BJ (cell line): ENCODE results near the gene GABRA5. TPM values are rescaled to one million over a fixed set of nuclear protein-coding genes. Genes with fewer than 3 reads are reported as not detected.
A peak's percentile ranks its signal among the peaks of the same experiment; 100 is the strongest.

Source experiments
- CTCF ChIA-PET: fragments of 350-600 bp; formaldehyde crosslinking; extraction: SDS; loops from one replicate; lab custom pipeline; 2021; ENCODE audit warnings: antibody characterized with exemption, inconsistent platforms; lab: Yijun Ruan, JAX
- POLR2A ChIA-PET: fragments of 300-600 bp; sonication (Branson Sonifier 250); formaldehyde crosslinking; extraction: SDS; loops from one replicate; lab custom pipeline; 2021; ENCODE audit warnings: antibody characterized with exemption; lab: Charles Lee
- DNase-seq: peaks from one replicate; pipeline ENCODE4 v3.0.0-alpha.2; 2011; ENCODE audit warnings: low read depth
- H3K27me3 ChIP-seq: 2 replicates; pipeline ENCODE4 v1.6.0; 2011; ENCODE audit warnings: low read length; ENCODE audit not compliant: control insufficient read depth, insufficient read depth
- H3K36me3 ChIP-seq: 2 replicates; pipeline ENCODE4 v1.5.1; 2011; ENCODE audit warnings: low read length; ENCODE audit not compliant: control insufficient read depth, insufficient read depth
- H3K4me3 ChIP-seq: 2 replicates; pipeline ENCODE4 v1.5.1; 2011; ENCODE audit warnings: low read depth, mild to moderate bottlenecking, control low read depth, low read length
- polyA plus RNA-seq: library from polyadenylated mRNA; depleted of rRNA; stranded (reverse); fragments of >200 nt; gene quantifications from 2 replicates; pipeline ENCODE4 v1.2.3, GENCODE V29; 2011
- TF ChIP-seq, protein P1 (sequence below): IDR thresholded peaks from 2 replicates; pipeline ENCODE4 v1.5.1; 2011; ENCODE audit warnings: low read depth, mild to moderate bottlenecking, control low read depth, inconsistent platforms, low read length, moderate library complexity; ENCODE audit not compliant: insufficient read depth

Gene GABRA5
- polyA plus RNA-seq, 1 experiment: 0.40 TPM

DNA sequence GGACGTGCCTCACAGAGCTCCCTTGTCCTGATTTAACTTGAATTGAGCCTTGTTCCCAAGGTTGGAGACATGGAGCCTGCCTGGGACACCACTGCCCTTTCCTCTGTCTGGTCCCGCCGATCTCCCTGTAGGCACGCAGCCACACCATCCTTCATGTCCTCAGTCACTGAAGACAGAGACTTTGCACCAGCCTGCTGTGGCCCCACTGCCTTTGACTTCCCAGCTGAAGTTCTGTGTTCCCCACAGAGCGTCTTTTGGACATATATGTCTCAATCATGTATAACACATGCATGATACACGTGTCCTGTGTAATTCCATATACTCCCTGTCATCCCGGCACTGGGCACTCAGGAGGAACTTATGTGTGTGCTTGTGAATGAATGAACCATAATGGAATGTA, 23.6 kb downstream of the GABRA5 start:
- CTCF ChIA-PET: interaction anchor here (1.0 to 1.6 kb wide), 5 partner anchors 8 to 1421 kb away, joined by 3 to 6 read pairs (median 3); no protein-coding TSS in a partner anchor

DNA sequence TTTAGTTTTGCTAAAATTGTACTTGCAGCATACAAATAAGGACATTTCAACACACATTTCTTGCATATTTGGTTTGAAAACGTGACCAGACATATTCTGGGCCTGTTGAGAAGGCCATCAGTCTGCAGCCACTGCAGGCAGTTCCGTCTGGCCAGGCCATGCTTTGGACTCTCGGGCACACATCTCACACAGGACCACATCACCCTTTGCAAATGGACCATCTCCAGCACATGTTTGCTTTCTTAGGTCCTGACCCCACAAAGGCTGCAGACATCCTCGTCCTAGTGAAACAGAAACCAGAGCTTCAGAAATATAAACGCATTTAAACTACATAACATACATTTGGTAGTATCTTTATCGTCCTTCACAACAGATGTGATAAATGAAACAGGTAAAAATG, 24.1 kb downstream of the GABRA5 start:
- Histone ChIP-seq H3K36me3 (no peaks in the 10 kb centered on the region), H3K4me3 (no peak overlapping the region), H3K27me3 (no peaks in the 10 kb centered on the region)
- no peak for DNase-seq
- POLR2A ChIA-PET: no interaction called here
- TF ChIP-seq, protein P1, sequence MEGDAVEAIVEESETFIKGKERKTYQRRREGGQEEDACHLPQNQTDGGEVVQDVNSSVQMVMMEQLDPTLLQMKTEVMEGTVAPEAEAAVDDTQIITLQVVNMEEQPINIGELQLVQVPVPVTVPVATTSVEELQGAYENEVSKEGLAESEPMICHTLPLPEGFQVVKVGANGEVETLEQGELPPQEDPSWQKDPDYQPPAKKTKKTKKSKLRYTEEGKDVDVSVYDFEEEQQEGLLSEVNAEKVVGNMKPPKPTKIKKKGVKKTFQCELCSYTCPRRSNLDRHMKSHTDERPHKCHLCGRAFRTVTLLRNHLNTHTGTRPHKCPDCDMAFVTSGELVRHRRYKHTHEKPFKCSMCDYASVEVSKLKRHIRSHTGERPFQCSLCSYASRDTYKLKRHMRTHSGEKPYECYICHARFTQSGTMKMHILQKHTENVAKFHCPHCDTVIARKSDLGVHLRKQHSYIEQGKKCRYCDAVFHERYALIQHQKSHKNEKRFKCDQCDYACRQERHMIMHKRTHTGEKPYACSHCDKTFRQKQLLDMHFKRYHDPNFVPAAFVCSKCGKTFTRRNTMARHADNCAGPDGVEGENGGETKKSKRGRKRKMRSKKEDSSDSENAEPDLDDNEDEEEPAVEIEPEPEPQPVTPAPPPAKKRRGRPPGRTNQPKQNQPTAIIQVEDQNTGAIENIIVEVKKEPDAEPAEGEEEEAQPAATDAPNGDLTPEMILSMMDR: no peak
- CTCF ChIA-PET: interaction anchor here (0.6 to 1.6 kb wide), 9 partner anchors 8 to 1903 kb away, joined by 3 to 6 read pairs (median 3); no protein-coding TSS in a partner anchor

More for the DNA sequence above, 23.6 kb downstream of the GABRA5 start:
- POLR2A ChIA-PET: no interaction called here
- no peaks in the 10 kb centered on the region for H3K36me3 ChIP-seq
- TF ChIP-seq, protein P1: no peak
- H3K27me3 ChIP-seq: no peaks in the 10 kb centered on the region
- H3K4me3 ChIP-seq: no peak overlapping the region
- no peak for DNase-seq

DNA sequence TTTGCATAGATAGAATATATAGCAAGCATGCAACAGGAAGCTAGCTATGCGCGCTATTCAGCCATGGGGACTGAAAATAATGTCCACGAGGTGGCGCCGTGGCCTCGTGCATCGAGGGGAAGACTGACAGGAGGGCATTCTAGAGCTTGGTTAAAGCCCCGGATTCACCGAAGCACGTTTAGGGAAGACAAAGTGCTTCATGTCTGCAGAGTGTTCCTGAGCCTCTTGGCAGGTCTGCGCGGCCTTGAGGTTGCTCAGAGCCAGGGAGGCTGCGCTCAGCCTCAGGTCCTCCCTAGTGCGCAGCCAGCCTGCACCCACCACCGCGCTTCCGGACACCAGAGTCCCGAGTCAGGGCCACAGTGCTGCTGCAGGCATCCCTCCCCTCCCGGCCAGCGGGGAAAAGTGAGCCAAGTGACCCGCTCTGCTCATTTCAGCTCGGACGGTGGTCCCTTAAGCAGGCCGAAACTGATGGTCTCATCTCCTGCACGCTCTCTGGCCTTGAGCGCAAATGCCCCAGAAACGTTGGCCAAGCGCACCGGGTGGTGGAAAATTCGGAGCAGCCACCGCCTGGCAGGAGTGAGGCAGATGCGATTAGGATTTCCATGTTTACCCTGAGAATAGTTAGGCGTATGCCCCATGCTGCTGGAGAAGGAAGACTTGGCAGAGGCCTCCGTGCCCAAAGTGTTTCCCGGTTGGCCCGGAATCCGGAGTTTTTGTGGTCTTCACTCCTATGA, 24.8 kb downstream of the GABRA5 start:
- TF ChIP-seq, protein P1: peak; percentile 60
- Histone ChIP-seq H3K4me3 (peak overlapping the region; percentile 20), H3K36me3 (no peaks in the 10 kb centered on the region), H3K27me3 (no peaks in the 10 kb centered on the region)
- no peak for DNase-seq
- ChIA-PET POLR2A (no interaction called here), CTCF (interaction anchor here (0.6 to 1.6 kb wide), 10 partner anchors 9 to 1903 kb away, joined by 3 to 6 read pairs (median 3); no protein-coding TSS in a partner anchor)

DNA sequence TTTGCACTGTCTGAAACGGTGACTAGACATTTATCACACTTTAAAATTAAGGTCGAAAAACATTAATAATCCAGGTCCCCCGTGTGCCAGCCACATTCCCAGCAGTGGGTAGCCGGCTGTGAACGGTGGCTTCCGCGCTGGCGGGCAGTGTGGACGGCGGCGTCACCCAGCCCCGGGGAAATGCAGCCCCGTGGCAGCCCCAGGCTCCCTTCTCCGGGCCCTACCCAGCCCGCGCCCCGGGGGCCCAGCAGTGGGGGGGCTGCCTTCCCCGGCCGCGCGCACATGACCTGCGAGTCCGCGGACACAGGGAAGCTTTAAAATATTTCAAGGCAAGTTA, 25.3 kb downstream of the GABRA5 start:
- H3K4me3 ChIP-seq: no peak overlapping the region
- TF ChIP-seq, protein P1: no peak
- CTCF ChIA-PET: interaction anchor here (1.2 to 1.6 kb wide), 2 partner anchors 9 to 12 kb away, joined by 3 to 6 read pairs; no protein-coding TSS in a partner anchor

DNA sequence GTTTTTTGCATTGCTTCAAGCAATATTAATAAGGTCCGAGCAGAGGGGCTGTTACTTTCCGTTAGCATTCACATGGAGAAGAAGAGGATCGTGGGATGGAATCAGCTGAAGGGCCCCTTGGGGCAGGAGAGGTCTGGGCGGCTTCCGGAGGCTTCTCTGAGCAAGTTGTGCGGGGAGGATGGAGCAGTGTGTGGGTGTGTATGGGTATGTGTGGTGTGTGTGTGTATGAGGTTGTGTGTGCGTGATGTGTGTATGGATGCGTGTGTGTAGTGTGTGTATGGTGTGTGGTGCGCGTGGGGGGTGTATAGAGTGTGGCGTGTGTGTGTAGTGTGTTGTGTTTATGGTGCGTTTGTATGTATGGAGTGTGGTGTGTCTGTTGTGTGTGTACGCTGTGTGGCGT, 25.8 kb downstream of the GABRA5 start:
- H3K4me3 ChIP-seq: no peak overlapping the region
- CTCF ChIA-PET: no interaction called here
- TF ChIP-seq, protein P1: no peak
- no peak for DNase-seq
- H3K27me3 ChIP-seq: no peaks in the 10 kb centered on the region
- no peaks in the 10 kb centered on the region for H3K36me3 ChIP-seq
- POLR2A ChIA-PET: no interaction called here

More for the DNA sequence above, 25.3 kb downstream of the GABRA5 start:
- POLR2A ChIA-PET: no interaction called here
- no peaks in the 10 kb centered on the region for H3K36me3 ChIP-seq
- DNase-seq: no peak
- H3K27me3 ChIP-seq: no peaks in the 10 kb centered on the region
